ENCODE data around the gene SAP25.

The SAP25 gene

GRCh38 chr7:100612730-100613390, 39.2 kb upstream of the SAP25 start:
- no peak for TF ChIP-seq CTCF (IDR thresholded peaks at IDR 0.05; ENCODE audit: low read depth, low read length)

GRCh38 chr7:100611983-100612729, 38.5 kb upstream of the SAP25 start, which contains the start of gene MOSPD3:
Gene MOSPD3, plus strand, starts transcription at chr7:100612540. Its CDS starts 252 bp downstream, at chr7:100612792.
- no peak for TF ChIP-seq CTCF (IDR thresholded peaks at IDR 0.05; ENCODE audit: low read depth, low read length)
- peak; percentile 99 to 100 for DNase-seq (ENCODE audit: low read depth in 2 of 2)
- H3K4me3 ChIP-seq (replicated peaks in 1 of 2; ENCODE audit: low read depth in 2 of 2, low read length in 2 of 2) = peak within 1 kb of the TSS; percentile 79 to 88

More at GRCh38 chr7:100612730-100613390, 39.2 kb upstream of the SAP25 start:
- H3K4me3 ChIP-seq (replicated peaks in 1 of 2; ENCODE audit: low read depth in 2 of 2, low read length in 2 of 2) = peak overlapping the region; percentile 79 to 88
- no peak for DNase-seq (ENCODE audit: low read depth in 2 of 2)

GRCh38 chr7:100609958-100610357, 36.3 kb upstream of the SAP25 start:
- no peak overlapping the region for H3K4me3 ChIP-seq (replicated peaks in 1 of 2; ENCODE audit: low read depth in 2 of 2, low read length in 2 of 2)
- TF ChIP-seq CTCF (IDR thresholded peaks at IDR 0.05; ENCODE audit: low read depth, low read length) = no peak
- DNase-seq (ENCODE audit: low read depth in 2 of 2) = no peak

- peak in 1 of 2 donors; percentile 67 for DNase-seq (ENCODE audit: low read depth in 2 of 2)
- TF ChIP-seq CTCF (IDR thresholded peaks at IDR 0.05; ENCODE audit: low read depth, low read length) = peak; percentile 11
- H3K4me3 ChIP-seq (replicated peaks in 1 of 2; ENCODE audit: low read depth in 2 of 2, low read length in 2 of 2) = no peak overlapping the region
Observed at GRCh38 chr7:100607111-100607510, 33.4 kb upstream of the SAP25 start.

- TF ChIP-seq CTCF (IDR thresholded peaks at IDR 0.05; ENCODE audit: low read depth, low read length) = no peak
- no peak for DNase-seq (ENCODE audit: low read depth in 2 of 2)
- no peak overlapping the region for H3K4me3 ChIP-seq (replicated peaks in 1 of 2; ENCODE audit: low read depth in 2 of 2, low read length in 2 of 2)
Observed at GRCh38 chr7:100606313-100606712, 32.6 kb upstream of the SAP25 start.

GRCh38 chr7:100604976-100605911, 31.5 kb upstream of the SAP25 start:
- H3K4me3 ChIP-seq (replicated peaks in 1 of 2; ENCODE audit: low read depth in 2 of 2, low read length in 2 of 2) = peak overlapping the region; percentile 77 to 84
- TF ChIP-seq CTCF (IDR thresholded peaks at IDR 0.05; ENCODE audit: low read depth, low read length) = no peak
- DNase-seq (ENCODE audit: low read depth in 2 of 2) = no peak

All from cardiac fibroblast (primary cell).